IPS DF 4.7 (cell line): ENCODE measurements around the gene CD101.

Source experiments
- DNase-seq: peaks from one replicate; pipeline ENCODE4 v3.0.0-alpha.2; 2013; ENCODE audit warnings: low spot score; ENCODE audit errors: extremely low read depth

Gene CD101

GRCh38 chr1:116984406-116985160 lies 17.0 kb upstream of the CD101 start:
- no peak for DNase-seq

- DNase-seq: no peak
Measured at GRCh38 chr1:116986421-116987255, 14.9 kb upstream of the CD101 start.

GRCh38 chr1:116987256-116987555 lies 14.4 kb upstream of the CD101 start:
- DNase-seq: no peak

- no peak for DNase-seq
Measured at GRCh38 chr1:116988248-116988647, 13.3 kb upstream of the CD101 start.

GRCh38 chr1:116988908-116989307 lies 12.7 kb upstream of the CD101 start:
- DNase-seq: no peak

GRCh38 chr1:116989835-116990234 lies 11.7 kb upstream of the CD101 start:
- no peak for DNase-seq

GRCh38 chr1:116990612-116991151 lies 10.9 kb upstream of the CD101 start:
- DNase-seq: no peak

GRCh38 chr1:116991171-116991845 lies 10.3 kb upstream of the CD101 start:
- no peak for DNase-seq

- DNase-seq: no peak
Measured at GRCh38 chr1:116991918-116992317, 9.6 kb upstream of the CD101 start.

GRCh38 chr1:116993286-116993685 lies 8.3 kb upstream of the CD101 start:
- no peak for DNase-seq

- no peak for DNase-seq
Measured at GRCh38 chr1:116994411-116994810, 7.1 kb upstream of the CD101 start.

GRCh38 chr1:116997066-116997465 lies 4.5 kb upstream of the CD101 start:
- DNase-seq: no peak

GRCh38 chr1:116997636-116998035 lies 3.9 kb upstream of the CD101 start:
- DNase-seq: no peak

- no peak for DNase-seq
Measured at GRCh38 chr1:116999596-116999995, 2.0 kb upstream of the CD101 start.

- no peak for DNase-seq
Measured at GRCh38 chr1:117000142-117000541, 1.4 kb upstream of the CD101 start.

- DNase-seq: no peak
Measured at GRCh38 chr1:117003223-117003875, 1.8 kb downstream of the CD101 start.

GRCh38 chr1:117007719-117008013 lies 6.1 kb downstream of the CD101 start:
- DNase-seq: no peak

- no peak for DNase-seq
Measured at GRCh38 chr1:117008656-117009055, 7.1 kb downstream of the CD101 start.

- DNase-seq: no peak
Measured at GRCh38 chr1:117009132-117009531, 7.6 kb downstream of the CD101 start.

GRCh38 chr1:117010310-117010969 lies 8.9 kb downstream of the CD101 start:
- no peak for DNase-seq

GRCh38 chr1:117011334-117011733 lies 9.8 kb downstream of the CD101 start:
- DNase-seq: no peak
